HepG2 (cell line): ENCODE data around the gene MYOF. TPM values are rescaled to one million over a fixed set of nuclear protein-coding genes. Genes with fewer than 3 reads are reported as not detected.

Experiments
- ATAC-seq: fragments of 200-7000 bp; cut with Tn5 transposase; 3 replicates; pipeline ENCODE4 v1.9.1; 2020; ENCODE audit warnings: mild to moderate bottlenecking, moderate library complexity
- BruUV-seq: library from RNA; stranded (reverse); fragments of 400-500 nt; replicated peaks from 2 replicates; lab custom pipeline; 2021; lab: Mats Ljungman, UMichigan
- CTCF ChIA-PET: fragments of 300-600 bp; formaldehyde crosslinking; extraction: SDS; loops from one replicate; lab custom pipeline; 2021; ENCODE audit warnings: low total read pairs, inconsistent platforms, low intra/inter-chr PET ratio; lab: Yijun Ruan, JAX
- POLR2A ChIA-PET: fragments of 350-600 bp; sonication (Branson Sonifier 250); formaldehyde crosslinking; loops from one replicate; lab custom pipeline; 2020; ENCODE audit warnings: antibody characterized with exemption, inconsistent platforms; lab: Yijun Ruan, JAX
- DNase-seq: peaks from one replicate; pipeline ENCODE4 v3.0.0-alpha.2; 2015; ENCODE audit warnings: low spot score
- FAIRE-seq: peaks from 3 replicates; lab custom pipeline; 2011; peaks lifted over from hg19 to GRCh38; lab: Jason Lieb, UNC
- H2AFZ ChIP-seq: one replicate; pipeline ENCODE4 v1.6.1; 2011; ENCODE audit warnings: low read length, inconsistent platforms
- H3K27ac ChIP-seq: fragments of 300-600 bp; 3 replicates; pipeline ENCODE4 v1.8.0; 2011; ENCODE audit warnings: mixed run types, mild to moderate bottlenecking, mixed read lengths, low read length, inconsistent platforms; ENCODE audit not compliant: insufficient read depth; ENCODE audit errors: extremely low read length
- H3K27me3 ChIP-seq, 2 experiments: fragments of 200-600 bp in 1 of 2; 2 replicates in 1 of 2; 3 replicates in 1 of 2; pipeline versions ENCODE4 v1.6.0 to v1.8.0; 2011; ENCODE audit warnings: low read length in 2 of 2, mild to moderate bottlenecking in 2 of 2, moderate library complexity in 2 of 2, inconsistent platforms in 1 of 2; ENCODE audit not compliant: insufficient read depth in 2 of 2, control insufficient read depth in 1 of 2
- H3K36me3 ChIP-seq, 2 experiments: fragments of 200-600 bp in 1 of 2; replicated peaks in 1 of 2; 2 replicates in 1 of 2; 3 replicates in 1 of 2; pipeline versions ENCODE4 v1.5.1 to v1.8.0; 2011; ENCODE audit warnings: low read length in 2 of 2, inconsistent platforms in 1 of 2; ENCODE audit not compliant: insufficient read depth in 2 of 2, control insufficient read depth in 1 of 2
- H3K4me1 ChIP-seq: 2 replicates; pipeline ENCODE4 v1.5.1; 2012; ENCODE audit warnings: low read length, inconsistent platforms; ENCODE audit not compliant: insufficient read depth
- H3K4me2 ChIP-seq: 2 replicates; pipeline ENCODE4 v1.6.0; 2011; ENCODE audit warnings: low read depth, low read length, inconsistent platforms
- H3K4me3 ChIP-seq, 3 experiments: fragments of 200-600 bp in 1 of 3; sonication (generic), shearing (Covaris generic) in 1 of 3; replicated peaks in 1 of 3; 2 replicates each; pipeline ENCODE4 v1.5.1; 2011 to 2016; ENCODE audit warnings: low read length in 3 of 3, inconsistent platforms in 2 of 3, low read depth in 2 of 3, mild to moderate bottlenecking in 2 of 3, control low read depth in 1 of 3, mixed read lengths in 1 of 3; ENCODE audit not compliant: insufficient read depth in 1 of 3
- H3K79me2 ChIP-seq: one replicate; pipeline ENCODE4 v1.6.1; 2011; ENCODE audit warnings: low read length, inconsistent platforms; ENCODE audit not compliant: insufficient read depth
- H3K9ac ChIP-seq: 2 replicates; pipeline ENCODE4 v1.6.0; 2011; ENCODE audit warnings: mild to moderate bottlenecking, low read depth, low read length, inconsistent platforms; ENCODE audit not compliant: insufficient read depth
- H3K9me3 ChIP-seq: 2 replicates; pipeline ENCODE4 v1.5.1; 2012; ENCODE audit warnings: mild to moderate bottlenecking, low read length
- H4K20me1 ChIP-seq: 2 replicates; pipeline ENCODE4 v1.6.0; 2011; ENCODE audit warnings: inconsistent platforms, mild to moderate bottlenecking, low read length, moderate library complexity; ENCODE audit not compliant: insufficient read depth
- CBX1 ChIP-seq: IDR thresholded peaks from one replicate; pipeline ENCODE4 v1.6.1; 2016; ENCODE audit warnings: antibody characterized with exemption, low read depth
- HNRNPUL1 ChIP-seq: fragments of 200-400 bp; formaldehyde crosslinking; IDR thresholded peaks from 2 replicates; pipeline ENCODE4 v1.6.1; 2017; ENCODE audit warnings: low read depth, mild to moderate bottlenecking, low read length, moderate library complexity
- NFKBIZ ChIP-seq: IDR thresholded peaks from 2 replicates; pipeline ENCODE4 v1.6.1; 2018; ENCODE audit warnings: missing genetic modification reagents, missing compliant biosample characterization
- RAD21 ChIP-seq: fragments of 450-650 bp; formaldehyde crosslinking; IDR thresholded peaks from 2 replicates; pipeline ENCODE4 v1.5.0; 2020; ENCODE audit warnings: mild to moderate bottlenecking
- SMC3 ChIP-seq: IDR thresholded peaks from 2 replicates; pipeline ENCODE4 v1.6.1; 2011; ENCODE audit warnings: low read length, improper control_type of control experiment
- STAG1 ChIP-seq: sonication (generic); formaldehyde crosslinking; IDR thresholded peaks from 2 replicates; pipeline ENCODE4 v1.4.0; 2020; ENCODE audit warnings: missing genetic modification reagents
- TMF1 ChIP-seq: sonication (generic); formaldehyde crosslinking; IDR thresholded peaks from 2 replicates; pipeline ENCODE4 v1.8.1; 2022; ENCODE audit warnings: low read depth, missing genetic modification reagents
- TP53 ChIP-seq: sonication (generic); formaldehyde crosslinking; conservative IDR thresholded peaks from 2 replicates; pipeline ENCODE4 v1.4.0; 2020; ENCODE audit warnings: missing genetic modification reagents
- TSC22D2 ChIP-seq: sonication (generic); formaldehyde crosslinking; IDR thresholded peaks from 2 replicates; pipeline ENCODE4 v1.5.1; 2020; ENCODE audit warnings: missing genetic modification reagents, mild to moderate bottlenecking, borderline replicate concordance
- XRCC5 ChIP-seq: fragments of 200-400 bp; formaldehyde crosslinking; optimal IDR thresholded peaks from 2 replicates; pipeline ENCODE3; 2017; ENCODE audit warnings: mild to moderate bottlenecking, low read length
- ZFP36L1 ChIP-seq: sonication (generic); formaldehyde crosslinking; IDR thresholded peaks from 2 replicates; pipeline ENCODE4 v1.8.0; 2022; ENCODE audit warnings: mild to moderate bottlenecking, missing genetic modification reagents, moderate library complexity
- ZNF607 ChIP-seq: sonication (generic); formaldehyde crosslinking; IDR thresholded peaks from 2 replicates; pipeline ENCODE4 v1.5.1; 2020; ENCODE audit warnings: missing genetic modification reagents, mild to moderate bottlenecking, borderline replicate concordance
- ZNF672 ChIP-seq: sonication (generic); formaldehyde crosslinking; IDR thresholded peaks from 2 replicates; pipeline ENCODE4 v1.8.1; 2022; ENCODE audit warnings: missing genetic modification reagents
- WGBS: methylation state at CpG from one replicate; pipeline ENCODE4 v1.1.6; 2017; ENCODE audit warnings: low lambda C conversion rate; 5-methylcytosine and 5-hydroxymethylcytosine counted together
- in situ Hi-C: cut with HindIII; loops from 2 replicates; pipeline ENCODE4 v1.10.0; 2017; ENCODE audit warnings: low pct_unique_long_range_greater_than_20kb; ENCODE audit not compliant: extremely low pct_ligation_motif_present
- intact Hi-C: fragments of 100-400 bp; cut with micrococcal nuclease; formaldehyde crosslinking; loops from one replicate; pipeline ENCODE4 v1.10.0; 2022; ENCODE audit not compliant: unreplicated experiment
- polyA plus RNA-seq, 8 experiments: library from polyadenylated mRNA; depleted of rRNA in 3 of 8; stranded (reverse) in 7 of 8; unstranded in 1 of 8; fragments of >200 nt; fragmentation: Illumina TruSeq in 4 of 8; extraction: Trizol in 4 of 8; gene quantifications; 2 replicates each; pipeline versions ENCODE4 v1.2.1 to v1.2.3, GENCODE V29; 2011 to 2016; ENCODE audit warnings: low read depth in 4 of 8, missing spikeins in 1 of 8, mixed read lengths in 1 of 8; ENCODE audit not compliant: insufficient read depth in 1 of 8
- total RNA-seq, 5 experiments: library from RNA; depleted of rRNA; stranded (reverse); fragments of >200 nt; fragmentation: Illumina TruSeq; extraction: Trizol; gene quantifications; 2 replicates each; pipeline ENCODE4 v1.2.3, GENCODE V29; 2016; ENCODE audit warnings: low read depth in 1 of 5
- TF ChIP-seq, protein P1 (sequence below): sonication (generic); formaldehyde crosslinking; IDR thresholded peaks from 2 replicates; pipeline ENCODE4 v1.4.0; 2020; ENCODE audit warnings: missing genetic modification reagents
- TF ChIP-seq, protein P2 (sequence below): IDR thresholded peaks from 2 replicates; pipeline ENCODE4 v1.6.1; 2016
- TF ChIP-seq, protein P3 (sequence below): sonication (generic); formaldehyde crosslinking; IDR thresholded peaks from 2 replicates; pipeline ENCODE4 v1.5.0; 2020; ENCODE audit warnings: mild to moderate bottlenecking, missing genetic modification reagents, moderate library complexity

Gene MYOF
- total and polyA plus RNA-seq, 2 of the 13 experiments (the other 11 are each of a cell fraction or from before 2014, with no cell fraction given), result 0.18 to 0.42 TPM

DNA sequence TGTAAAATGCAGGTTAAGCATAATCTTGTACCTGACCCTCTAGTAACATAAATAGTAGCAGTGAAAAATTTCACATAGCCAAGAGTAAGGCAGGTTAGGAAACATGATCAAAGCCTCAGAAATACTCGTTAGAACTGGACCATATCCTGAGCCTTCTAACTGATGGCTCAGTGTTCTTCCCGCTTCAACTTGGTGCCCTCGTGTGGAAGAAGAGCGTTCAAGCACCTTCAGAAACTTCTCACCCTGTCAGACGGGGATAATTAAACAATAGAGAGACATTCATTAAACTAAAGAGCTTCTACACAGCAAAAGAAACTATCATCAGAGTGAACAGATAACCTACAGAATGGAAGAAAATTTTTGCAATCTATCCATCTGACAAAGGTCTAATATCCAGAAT, 124.5 kb downstream of the MYOF start:
- FAIRE-seq, result peak; percentile 83
- POLR2A ChIA-PET, result no interaction called here
- in situ Hi-C loops, result loop anchor here (10.0 kb wide), 1 partner anchor 353 kb away; no protein-coding TSS in a partner anchor

More for the DNA sequence above, 124.5 kb downstream of the MYOF start:
- Histone ChIP-seq H3K9ac (no peak overlapping the region), H3K9me3 (no peaks in the 10 kb centered on the region), H3K27ac (no peak overlapping the region), H3K36me3 (no peaks in the 10 kb centered on the region), H3K27me3 (no peaks in the 10 kb centered on the region), H4K20me1 (no peaks in the 10 kb centered on the region), H2AFZ (no peak overlapping the region), H3K4me2 (no peak overlapping the region), H3K4me1 (no peaks in the 10 kb centered on the region), H3K4me3 (no peak overlapping the region), H3K79me2 (no peaks in the 10 kb centered on the region)
- DNase-seq (peak; percentile 43), ATAC-seq (peak; percentile 78)
- WGBS, result 5% methylated on average over 5 of the region's 5 CpGs
- no TSS peak for BruUV-seq
- TF ChIP-seq, protein P1, sequence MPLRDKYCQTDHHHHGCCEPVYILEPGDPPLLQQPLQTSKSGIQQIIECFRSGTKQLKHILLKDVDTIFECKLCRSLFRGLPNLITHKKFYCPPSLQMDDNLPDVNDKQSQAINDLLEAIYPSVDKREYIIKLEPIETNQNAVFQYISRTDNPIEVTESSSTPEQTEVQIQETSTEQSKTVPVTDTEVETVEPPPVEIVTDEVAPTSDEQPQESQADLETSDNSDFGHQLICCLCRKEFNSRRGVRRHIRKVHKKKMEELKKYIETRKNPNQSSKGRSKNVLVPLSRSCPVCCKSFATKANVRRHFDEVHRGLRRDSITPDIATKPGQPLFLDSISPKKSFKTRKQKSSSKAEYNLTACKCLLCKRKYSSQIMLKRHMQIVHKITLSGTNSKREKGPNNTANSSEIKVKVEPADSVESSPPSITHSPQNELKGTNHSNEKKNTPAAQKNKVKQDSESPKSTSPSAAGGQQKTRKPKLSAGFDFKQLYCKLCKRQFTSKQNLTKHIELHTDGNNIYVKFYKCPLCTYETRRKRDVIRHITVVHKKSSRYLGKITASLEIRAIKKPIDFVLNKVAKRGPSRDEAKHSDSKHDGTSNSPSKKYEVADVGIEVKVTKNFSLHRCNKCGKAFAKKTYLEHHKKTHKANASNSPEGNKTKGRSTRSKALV (CRISPR knock-in tag), result no peak
- TF ChIP-seq TP53 (CRISPR knock-in tag) (no peak), RAD21 (0 out of 2 replicates have a peak, but pooled peaks have one; percentile 16), STAG1 (peak; percentile 77), ZFP36L1 (CRISPR knock-in tag) (no peak), ZNF672 (no peak), HNRNPUL1 (no peak), SMC3 (peak; percentile 72), XRCC5 (no peak), TSC22D2 (no peak), NFKBIZ (CRISPR knock-in tag) (no peak), ZNF607 (CRISPR knock-in tag) (no peak), CBX1 (no peak), TMF1 (CRISPR knock-in tag) (no peak)
- TF ChIP-seq, protein P2, sequence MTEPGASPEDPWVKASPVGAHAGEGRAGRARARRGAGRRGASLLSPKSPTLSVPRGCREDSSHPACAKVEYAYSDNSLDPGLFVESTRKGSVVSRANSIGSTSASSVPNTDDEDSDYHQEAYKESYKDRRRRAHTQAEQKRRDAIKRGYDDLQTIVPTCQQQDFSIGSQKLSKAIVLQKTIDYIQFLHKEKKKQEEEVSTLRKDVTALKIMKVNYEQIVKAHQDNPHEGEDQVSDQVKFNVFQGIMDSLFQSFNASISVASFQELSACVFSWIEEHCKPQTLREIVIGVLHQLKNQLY, result no peak
- TF ChIP-seq, protein P3, sequence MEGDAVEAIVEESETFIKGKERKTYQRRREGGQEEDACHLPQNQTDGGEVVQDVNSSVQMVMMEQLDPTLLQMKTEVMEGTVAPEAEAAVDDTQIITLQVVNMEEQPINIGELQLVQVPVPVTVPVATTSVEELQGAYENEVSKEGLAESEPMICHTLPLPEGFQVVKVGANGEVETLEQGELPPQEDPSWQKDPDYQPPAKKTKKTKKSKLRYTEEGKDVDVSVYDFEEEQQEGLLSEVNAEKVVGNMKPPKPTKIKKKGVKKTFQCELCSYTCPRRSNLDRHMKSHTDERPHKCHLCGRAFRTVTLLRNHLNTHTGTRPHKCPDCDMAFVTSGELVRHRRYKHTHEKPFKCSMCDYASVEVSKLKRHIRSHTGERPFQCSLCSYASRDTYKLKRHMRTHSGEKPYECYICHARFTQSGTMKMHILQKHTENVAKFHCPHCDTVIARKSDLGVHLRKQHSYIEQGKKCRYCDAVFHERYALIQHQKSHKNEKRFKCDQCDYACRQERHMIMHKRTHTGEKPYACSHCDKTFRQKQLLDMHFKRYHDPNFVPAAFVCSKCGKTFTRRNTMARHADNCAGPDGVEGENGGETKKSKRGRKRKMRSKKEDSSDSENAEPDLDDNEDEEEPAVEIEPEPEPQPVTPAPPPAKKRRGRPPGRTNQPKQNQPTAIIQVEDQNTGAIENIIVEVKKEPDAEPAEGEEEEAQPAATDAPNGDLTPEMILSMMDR (CRISPR knock-in tag), result peak; percentile 67
- intact Hi-C loops, result loop anchor here (5.0 to 10.0 kb wide), 3 partner anchors 285 to 473 kb away; partner anchors contain the start of gene CYP26A1
- CTCF ChIA-PET, result no interaction called here
